ENCODE results near the gene ARHGAP24.

- TF ChIP-seq ELF1 (IDR thresholded peaks at IDR 0.05; ENCODE audit: borderline replicate concordance, low read depth) (no peak), CTCF (IDR thresholded peaks at IDR 0.05 in 2 of 3, conservative IDR thresholded peaks at IDR 0.05 in 1 of 3; ENCODE audit: borderline replicate concordance in 1 of 3, insufficient read depth in 1 of 3, low read depth in 2 of 3, low read length in 2 of 3) (no peak), YY1 (IDR thresholded peaks at IDR 0.05; ENCODE audit: extremely low read depth, insufficient replicate concordance, low read depth, low read length) (no peak), REST (IDR thresholded peaks at IDR 0.05; ENCODE audit: low read depth) (no peak), POLR2A (IDR thresholded peaks at IDR 0.05; ENCODE audit: borderline replicate concordance, extremely low read depth, insufficient read depth, insufficient read length) (no peak), EZH2 (IDR thresholded peaks at IDR 0.05) (no peak)
Measured at GRCh38 chr4:86006057-86006456, 531.1 kb downstream of the ARHGAP24 start.
